ENCODE measurements around the gene R3HDM2.

GRCh38 chr12:57220770-57221168 lies 210.1 kb downstream of the R3HDM2 start:
- TF ChIP-seq POLR2A (IDR thresholded peaks at IDR 0.05) = no peak
- TF ChIP-seq CTCF (IDR thresholded peaks at IDR 0.05) = no peak
